GM12873 (cell line): ENCODE measurements around the gene ENTPD6.

Experiments
- TF ChIP-seq, protein P1 (sequence below): IDR thresholded peaks from 2 replicates; pipeline ENCODE4 v1.5.1; 2012; ENCODE audit warnings: low read depth, mild to moderate bottlenecking, moderate library complexity, low read length, control low read depth; ENCODE audit not compliant: insufficient read depth; ENCODE audit errors: missing control alignments

ENTPD6 gene

DNA sequence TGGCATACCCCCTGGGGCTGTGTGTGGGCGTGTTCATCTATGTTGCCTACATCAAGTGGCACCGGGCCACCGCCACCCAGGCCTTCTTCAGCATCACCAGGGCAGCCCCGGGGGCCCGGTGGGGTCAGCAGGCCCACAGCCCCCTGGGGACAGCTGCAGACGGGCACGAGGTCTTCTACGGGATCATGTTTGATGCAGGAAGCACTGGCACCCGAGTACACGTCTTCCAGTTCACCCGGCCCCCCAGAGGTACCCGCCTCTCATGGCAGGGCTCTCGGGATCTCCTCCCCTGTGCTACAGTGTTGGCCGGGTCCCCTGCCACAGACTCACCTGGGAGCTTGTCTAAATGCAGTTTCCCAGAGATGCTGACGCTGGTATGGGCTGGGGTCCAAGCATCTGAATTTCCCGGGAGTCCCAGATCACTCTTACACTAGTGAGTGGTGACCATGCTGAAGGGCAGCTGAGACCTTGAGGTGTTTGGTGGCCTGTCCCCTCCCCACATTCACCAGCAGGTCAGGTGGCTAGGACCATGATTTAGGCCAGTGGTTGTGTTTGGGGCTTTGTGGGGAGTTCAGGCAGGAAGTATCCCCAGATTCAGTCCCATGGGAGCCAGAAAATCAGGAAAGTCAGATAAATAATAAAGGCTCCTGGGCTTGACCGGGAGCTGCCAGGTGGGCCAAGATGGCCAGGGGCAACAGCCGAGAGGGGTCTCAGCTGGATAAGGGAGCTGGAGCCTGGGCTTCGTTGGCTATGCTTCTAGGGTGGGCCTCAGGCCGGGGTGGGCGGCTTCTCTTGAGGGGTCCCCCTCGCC is 11.8 kb downstream of the ENTPD6 start:
- TF ChIP-seq, protein P1, sequence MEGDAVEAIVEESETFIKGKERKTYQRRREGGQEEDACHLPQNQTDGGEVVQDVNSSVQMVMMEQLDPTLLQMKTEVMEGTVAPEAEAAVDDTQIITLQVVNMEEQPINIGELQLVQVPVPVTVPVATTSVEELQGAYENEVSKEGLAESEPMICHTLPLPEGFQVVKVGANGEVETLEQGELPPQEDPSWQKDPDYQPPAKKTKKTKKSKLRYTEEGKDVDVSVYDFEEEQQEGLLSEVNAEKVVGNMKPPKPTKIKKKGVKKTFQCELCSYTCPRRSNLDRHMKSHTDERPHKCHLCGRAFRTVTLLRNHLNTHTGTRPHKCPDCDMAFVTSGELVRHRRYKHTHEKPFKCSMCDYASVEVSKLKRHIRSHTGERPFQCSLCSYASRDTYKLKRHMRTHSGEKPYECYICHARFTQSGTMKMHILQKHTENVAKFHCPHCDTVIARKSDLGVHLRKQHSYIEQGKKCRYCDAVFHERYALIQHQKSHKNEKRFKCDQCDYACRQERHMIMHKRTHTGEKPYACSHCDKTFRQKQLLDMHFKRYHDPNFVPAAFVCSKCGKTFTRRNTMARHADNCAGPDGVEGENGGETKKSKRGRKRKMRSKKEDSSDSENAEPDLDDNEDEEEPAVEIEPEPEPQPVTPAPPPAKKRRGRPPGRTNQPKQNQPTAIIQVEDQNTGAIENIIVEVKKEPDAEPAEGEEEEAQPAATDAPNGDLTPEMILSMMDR: no peak

DNA sequence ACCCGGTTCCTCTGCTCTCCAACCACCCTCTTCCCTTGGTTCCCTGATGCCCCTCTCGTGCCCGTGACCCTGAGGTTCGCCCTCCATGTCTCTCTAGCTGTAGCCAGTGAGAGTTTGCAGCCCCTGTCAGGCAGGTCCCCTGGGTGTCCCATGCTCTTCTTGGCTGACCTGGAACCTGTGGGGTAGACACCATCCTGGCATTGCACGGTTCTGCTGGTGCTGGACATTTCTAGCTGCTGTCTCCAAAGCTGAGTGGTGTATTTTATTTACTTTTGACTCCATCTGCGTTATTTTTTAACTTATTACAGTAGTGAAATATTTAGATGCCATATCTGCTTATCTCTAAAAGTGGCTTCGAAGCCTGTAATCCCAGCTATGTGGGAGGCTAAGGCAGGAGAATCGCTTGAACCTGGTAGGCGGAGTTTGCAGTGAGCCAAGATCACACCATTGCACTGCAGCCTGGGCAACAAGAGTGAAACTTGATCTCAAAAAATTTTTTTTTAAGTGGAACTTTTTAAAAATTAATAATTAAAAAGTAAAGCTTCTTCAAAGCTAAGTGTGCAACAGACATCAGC is 12.5 kb downstream of the ENTPD6 start:
- TF ChIP-seq, protein P1: no peak

DNA sequence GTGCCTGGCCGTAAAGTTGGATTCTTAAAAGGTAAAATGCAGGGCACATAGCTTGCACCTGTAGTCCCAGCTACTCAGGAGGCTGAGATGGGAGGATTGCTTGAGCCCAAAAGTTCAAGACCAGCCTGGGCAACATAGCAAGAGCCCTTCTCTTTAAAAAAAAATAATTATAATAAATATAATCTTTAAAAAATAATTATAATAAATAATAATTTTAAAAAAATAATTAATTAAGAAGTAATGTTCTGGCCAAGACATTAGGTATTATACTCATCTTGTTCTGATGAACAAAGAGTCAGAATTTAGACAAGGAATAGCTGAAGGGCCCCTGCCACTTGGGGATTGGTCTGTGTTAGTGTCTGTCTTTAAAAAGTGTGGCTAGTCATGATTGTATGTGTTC is 13.9 kb downstream of the ENTPD6 start:
- TF ChIP-seq, protein P1: no peak

DNA sequence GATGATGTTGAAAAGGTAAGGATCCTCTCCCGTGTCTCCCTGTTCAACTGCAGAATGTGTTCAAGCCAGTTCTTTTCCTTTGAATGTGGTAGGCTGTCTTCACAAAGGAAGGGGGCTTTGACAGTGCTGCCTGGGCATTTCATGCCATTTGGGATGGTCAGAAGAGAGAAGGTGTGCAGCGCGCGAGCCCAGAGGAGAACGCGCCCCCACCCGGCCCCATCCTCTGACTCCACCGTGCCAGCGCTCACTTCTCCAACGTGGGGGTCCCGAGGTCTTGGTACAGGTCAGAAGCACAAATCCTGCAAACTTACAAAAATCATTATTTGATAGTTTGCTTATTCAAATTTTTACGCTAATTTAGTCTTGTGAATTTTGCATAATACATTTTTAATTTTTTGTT is 14.4 kb downstream of the ENTPD6 start:
- TF ChIP-seq, protein P1: no peak

DNA sequence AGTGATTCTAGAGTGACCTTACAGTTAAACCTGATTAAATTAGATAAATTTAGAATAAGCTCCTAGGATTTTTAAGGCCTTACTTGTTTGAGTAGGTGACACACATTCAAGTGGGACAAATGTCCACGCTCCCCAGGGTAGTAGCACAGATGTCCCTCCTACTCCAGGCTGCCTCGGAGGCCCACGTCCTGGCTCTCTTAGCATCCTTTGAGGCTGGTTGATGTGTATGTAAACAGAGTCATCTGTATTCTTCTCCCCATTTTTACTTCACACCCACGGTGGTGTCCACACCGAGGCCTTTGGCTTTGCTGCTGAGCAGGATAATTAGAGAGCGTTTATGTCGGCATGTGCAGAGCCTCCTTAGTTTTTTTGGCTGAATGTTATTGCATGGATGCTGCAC is 15.8 kb downstream of the ENTPD6 start:
- TF ChIP-seq, protein P1: no peak

DNA sequence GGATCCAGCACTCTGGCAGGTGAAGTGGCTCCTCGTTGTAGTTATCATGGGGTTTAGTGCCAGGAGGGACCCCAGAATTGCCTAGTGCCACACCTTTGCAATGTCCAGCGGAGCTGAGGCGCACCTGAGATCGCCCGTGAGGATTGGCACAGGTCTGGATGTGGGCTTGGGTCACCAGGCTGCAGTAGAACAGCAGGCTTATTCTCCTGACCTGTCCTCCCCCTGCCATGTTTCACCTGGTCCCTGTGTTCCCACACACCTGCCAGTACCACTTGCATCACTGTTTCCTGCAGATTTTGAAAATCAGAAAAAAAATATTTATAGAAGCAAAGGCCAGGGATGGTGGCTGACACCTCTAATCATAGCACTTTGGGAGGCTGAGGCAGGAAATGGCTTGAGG is 16.7 kb downstream of the ENTPD6 start:
- TF ChIP-seq, protein P1: no peak

DNA sequence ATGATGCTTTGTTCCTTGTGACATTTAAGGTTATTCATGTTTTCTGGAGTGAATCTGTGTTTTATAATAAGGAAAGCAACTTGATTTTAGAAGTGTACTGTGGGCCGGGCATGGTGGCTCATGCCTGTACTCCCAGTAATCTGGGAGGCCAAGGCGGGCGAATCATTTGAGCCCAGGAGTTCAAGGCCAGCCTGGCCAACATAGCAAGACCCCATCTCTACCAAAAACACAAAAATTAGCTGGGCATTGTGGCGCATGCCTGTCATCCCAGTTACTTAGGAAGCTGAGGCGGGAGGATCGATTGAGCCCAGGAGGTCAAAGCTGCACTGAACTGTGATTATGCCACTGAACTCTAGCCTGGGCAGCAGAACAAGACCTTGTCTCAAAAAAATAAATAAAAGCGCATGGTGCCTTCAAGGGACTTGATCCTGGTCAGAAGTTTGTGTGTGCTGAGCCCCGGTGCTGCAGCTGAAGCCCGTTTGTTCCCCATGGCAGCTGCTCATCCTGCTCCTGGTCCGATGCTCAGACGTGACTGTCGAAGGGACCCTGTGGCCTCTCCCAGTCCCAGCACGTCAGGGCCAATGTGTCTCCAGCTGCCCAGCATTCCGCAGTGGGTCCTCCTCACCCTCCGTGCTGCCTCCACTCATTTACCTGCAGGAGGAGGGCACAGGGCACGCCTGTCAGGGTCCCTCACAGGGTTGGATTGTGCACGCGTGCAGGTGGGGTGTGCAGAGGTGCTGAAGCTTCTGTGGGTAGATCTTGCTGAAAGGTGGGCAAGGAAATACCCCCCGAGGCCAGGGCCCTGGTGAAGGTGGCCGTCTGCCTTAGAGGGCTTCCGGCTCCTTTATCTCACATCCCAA is 18.3 kb downstream of the ENTPD6 start:
- TF ChIP-seq, protein P1: no peak
